GM10248 (cell line): ENCODE measurements around the gene ARVCF.

Experiments used
- CTCF ChIA-PET: fragments of 300-600 bp; sonication (Branson Sonifier 250); formaldehyde crosslinking; extraction: SDS; loops from one replicate; lab custom pipeline; 2021; ENCODE audit warnings: antibody characterized with exemption; lab: Yijun Ruan, JAX
- POLR2A ChIA-PET: fragments of 350-650 bp; sonication (Branson Sonifier 250); formaldehyde crosslinking; extraction: SDS; loops from one replicate; lab custom pipeline; 2020; ENCODE audit warnings: antibody characterized with exemption; lab: Yijun Ruan, JAX
- DNase-seq: peaks from one replicate; pipeline ENCODE4 v3.0.0; 2012; ENCODE audit errors: extremely low spot score
- CTCF ChIP-seq: IDR thresholded peaks from 2 replicates; pipeline ENCODE4 v1.5.1; 2012; ENCODE audit warnings: mild to moderate bottlenecking, low read depth; ENCODE audit errors: extremely low read depth, missing control alignments, control extremely low read depth

The ARVCF gene

GRCh38 chr22:19923914-19924513, 92.6 kb downstream of the ARVCF start:
- TF ChIP-seq CTCF, result no peak
- CTCF ChIA-PET, result interaction anchor here (1.5 kb wide), 1 partner anchor 24 kb away, joined by 4 read pairs; no protein-coding TSS in a partner anchor
- no peak for DNase-seq
- POLR2A ChIA-PET, result no interaction called here

GRCh38 chr22:19921544-19922081, 95.0 kb downstream of the ARVCF start:
- POLR2A ChIA-PET, result no interaction called here

More at GRCh38 chr22:19921544-19922081, 95.0 kb downstream of the ARVCF start:
- TF ChIP-seq CTCF, result no peak
- CTCF ChIA-PET, result interaction anchor here (1.7 to 2.2 kb wide), 2 partner anchors 11 to 30 kb away, joined by 3 to 7 read pairs; no protein-coding TSS in a partner anchor
- DNase-seq, result no peak
